Measurements from ENCODE around the gene INTS2. TPM values are rescaled to one million over a fixed set of nuclear protein-coding genes. Genes with fewer than 3 reads are reported as not detected.

Gene INTS2
- total RNA-seq, 2 donors from 2014 or later, result 22.3 to 28.2 TPM

- no peak overlapping the region for H3K27ac Mint-ChIP-seq
- H3K4me3 ChIP-seq (ENCODE audit: low read length), result no peak overlapping the region
- TF ChIP-seq CTCF (conservative IDR thresholded peaks at IDR 0.05), result no peak
Measured at GRCh38 chr17:61908292-61909037, 19.3 kb downstream of the INTS2 start.

GRCh38 chr17:61907361-61907760 is 20.4 kb downstream of the INTS2 start:
- Histone ChIP-seq H3K9ac (ENCODE audit: extremely low read depth, low read length, poor library complexity, severe bottlenecking) (no peak overlapping the region), H3K4me1 (ENCODE audit: control insufficient read depth, insufficient read depth, low read length) (no peaks in the 10 kb centered on the region), H3K4me3 (ENCODE audit: low read length) (no peak overlapping the region), H3K27ac (ENCODE audit: low read depth, low read length) (no peak overlapping the region), H3K9me3 (ENCODE audit: control insufficient read depth, low read length) (no peaks in the 10 kb centered on the region), H3K36me3 (ENCODE audit: control insufficient read depth, insufficient read depth, low read length) (peaks cover 75% of the 10 kb centered on the region), H3K27me3 (ENCODE audit: control insufficient read depth, insufficient read depth, low read length, poor library complexity, severe bottlenecking) (no peaks in the 10 kb centered on the region)
- Mint-ChIP-seq H3K27me3 (ENCODE audit: insufficient read depth) (no peaks in the 10 kb centered on the region), H3K4me3 (no peak overlapping the region), H3K4me1 (no peaks in the 10 kb centered on the region), H3K9me3 (no peaks in the 10 kb centered on the region), H3K36me3 (ENCODE audit: low read depth) (peaks cover 59% of the 10 kb centered on the region), H3K27ac (no peak overlapping the region)
- 96% methylated on average over 4 to 5 of the region's 5 CpGs for WGBS, 2 experiments (ENCODE audit: insufficient coverage in 1 of 2, insufficient read length in 1 of 2)
- TF ChIP-seq CTCF (conservative IDR thresholded peaks at IDR 0.05), result no peak
- no peak for DNase-seq

More at GRCh38 chr17:61908292-61909037, 19.3 kb downstream of the INTS2 start:
- Histone ChIP-seq H3K27ac (ENCODE audit: low read depth, low read length) (no peak overlapping the region), H3K9me3 (ENCODE audit: control insufficient read depth, low read length) (no peaks in the 10 kb centered on the region), H3K36me3 (ENCODE audit: control insufficient read depth, insufficient read depth, low read length) (peaks cover 72% of the 10 kb centered on the region), H3K27me3 (ENCODE audit: control insufficient read depth, insufficient read depth, low read length, poor library complexity, severe bottlenecking) (no peaks in the 10 kb centered on the region), H3K4me1 (ENCODE audit: control insufficient read depth, insufficient read depth, low read length) (no peaks in the 10 kb centered on the region), H3K9ac (ENCODE audit: extremely low read depth, low read length, poor library complexity, severe bottlenecking) (no peak overlapping the region)
- Mint-ChIP-seq H3K4me3 (no peak overlapping the region), H3K27me3 (ENCODE audit: insufficient read depth) (no peaks in the 10 kb centered on the region), H3K4me1 (no peaks in the 10 kb centered on the region), H3K9me3 (no peaks in the 10 kb centered on the region), H3K36me3 (ENCODE audit: low read depth) (peaks cover 53% of the 10 kb centered on the region)
- WGBS, 2 experiments (ENCODE audit: insufficient coverage in 1 of 2, insufficient read length in 1 of 2), result 80 to 97% methylated on average over 2 to 7 of the region's 7 CpGs
- DNase-seq, result no peak

GRCh38 chr17:61904094-61904710 is 23.6 kb downstream of the INTS2 start:
- Histone ChIP-seq H3K36me3 (ENCODE audit: control insufficient read depth, insufficient read depth, low read length) (peaks cover 65% of the 10 kb centered on the region), H3K27me3 (ENCODE audit: control insufficient read depth, insufficient read depth, low read length, poor library complexity, severe bottlenecking) (no peaks in the 10 kb centered on the region), H3K4me3 (ENCODE audit: low read length) (no peak overlapping the region), H3K4me1 (ENCODE audit: control insufficient read depth, insufficient read depth, low read length) (no peaks in the 10 kb centered on the region), H3K9me3 (ENCODE audit: control insufficient read depth, low read length) (no peaks in the 10 kb centered on the region), H3K9ac (ENCODE audit: extremely low read depth, low read length, poor library complexity, severe bottlenecking) (no peak overlapping the region), H3K27ac (ENCODE audit: low read depth, low read length) (no peak overlapping the region)
- Mint-ChIP-seq H3K4me1 (no peaks in the 10 kb centered on the region), H3K36me3 (ENCODE audit: low read depth) (peaks cover 58% of the 10 kb centered on the region), H3K4me3 (no peak overlapping the region), H3K9me3 (no peaks in the 10 kb centered on the region), H3K27ac (no peak overlapping the region), H3K27me3 (ENCODE audit: insufficient read depth) (no peaks in the 10 kb centered on the region)
- DNase-seq, result no peak
- no peak for TF ChIP-seq CTCF (conservative IDR thresholded peaks at IDR 0.05)
- WGBS, 2 experiments (ENCODE audit: insufficient coverage in 1 of 2, insufficient read length in 1 of 2), result 93 to 99% methylated on average over 2 to 4 of the region's 5 CpGs
